Mucosa of stomach (tissue), 1 donor: ENCODE data around the gene OR4X1.
"Not testable (repeated sequence)": the region's sequence is repeated elsewhere in the genome, so short reads cannot be mapped to it uniquely, and the experiment has no call there.

Experiments
- H3K27me3 ChIP-seq: one replicate; pipeline ENCODE4 v1.7.0; 2013; ENCODE audit warnings: mild to moderate bottlenecking, low read length; ENCODE audit not compliant: control insufficient read depth, insufficient read depth
- H3K36me3 ChIP-seq: one replicate; pipeline ENCODE4 v1.7.0; 2013; ENCODE audit warnings: low read length; ENCODE audit not compliant: control insufficient read depth, insufficient read depth
- H3K4me1 ChIP-seq: one replicate; pipeline ENCODE4 v1.7.0; 2013; ENCODE audit warnings: mild to moderate bottlenecking, low read length; ENCODE audit not compliant: control insufficient read depth, insufficient read depth
- H3K4me3 ChIP-seq: one replicate; pipeline ENCODE4 v1.7.0; 2013; ENCODE audit warnings: low read length
- H3K9ac ChIP-seq: one replicate; pipeline ENCODE4 v1.7.0; 2013; ENCODE audit warnings: mild to moderate bottlenecking, low read length, moderate library complexity
- H3K9me3 ChIP-seq: one replicate; pipeline ENCODE4 v1.7.0; 2013; ENCODE audit warnings: mild to moderate bottlenecking, low read length, moderate library complexity; ENCODE audit not compliant: control insufficient read depth
- donor health status: Pancreatic carcinoma.

The OR4X1 gene

GRCh38 chr11:48263423-48263911 is at the start of gene OR4X1:
Gene OR4X1 (plus strand): TSS chr11:48263861. CDS start chr11:48263861, 0 bp downstream.
- no peaks in the 10 kb centered on the region for H3K36me3 ChIP-seq
- H3K4me3 ChIP-seq, result no peak within 1 kb of the TSS
- no peaks in the 10 kb centered on the region for H3K27me3 ChIP-seq
- no peak within 1 kb of the TSS for H3K9ac ChIP-seq
- H3K4me1 ChIP-seq, result no peaks in the 10 kb centered on the region
- no peaks in the 10 kb centered on the region for H3K9me3 ChIP-seq

GRCh38 chr11:48216510-48216909 is 47.2 kb upstream of the OR4X1 start, which contains the start of gene OR4B1:
Gene OR4B1 (plus strand): TSS chr11:48216810. CDS start chr11:48216810, 0 bp downstream.
- Histone ChIP-seq H3K4me1 (no peaks in the 10 kb centered on the region), H3K36me3 (no peaks in the 10 kb centered on the region), H3K27me3 (no peaks in the 10 kb centered on the region), H3K9me3 (no peaks in the 10 kb centered on the region), H3K9ac (no peak within 1 kb of the TSS), H3K4me3 (no peak within 1 kb of the TSS)

- H3K4me3 ChIP-seq, result no peak overlapping the region
- no peaks in the 10 kb centered on the region for H3K27me3 ChIP-seq
- no peaks in the 10 kb centered on the region for H3K4me1 ChIP-seq
- no peaks in the 10 kb centered on the region for H3K36me3 ChIP-seq
- H3K9ac ChIP-seq, result no peak overlapping the region
- H3K9me3 ChIP-seq, result no peaks in the 10 kb centered on the region
These were observed 34.9 kb upstream of the OR4X1 start for GRCh38 chr11:48228761-48229160.

GRCh38 chr11:48230057-48230456 is 33.6 kb upstream of the OR4X1 start:
- not testable (repeated sequence) for H3K36me3 ChIP-seq, H3K27me3 ChIP-seq, H3K9ac ChIP-seq, H3K4me3 ChIP-seq, H3K9me3 ChIP-seq, H3K4me1 ChIP-seq

- Histone ChIP-seq H3K4me1 (no peaks in the 10 kb centered on the region), H3K9me3 (no peaks in the 10 kb centered on the region), H3K36me3 (no peaks in the 10 kb centered on the region), H3K27me3 (no peaks in the 10 kb centered on the region), H3K9ac (no peak overlapping the region), H3K4me3 (no peak overlapping the region)
These were observed 25.9 kb upstream of the OR4X1 start for GRCh38 chr11:48237727-48238126.

- Histone ChIP-seq H3K9ac (no peak overlapping the region), H3K4me1 (no peaks in the 10 kb centered on the region), H3K36me3 (no peaks in the 10 kb centered on the region), H3K4me3 (no peak overlapping the region), H3K27me3 (no peaks in the 10 kb centered on the region), H3K9me3 (no peaks in the 10 kb centered on the region)
These were observed 21.2 kb upstream of the OR4X1 start for GRCh38 chr11:48242501-48242900.

GRCh38 chr11:48244804-48245203 is 18.9 kb upstream of the OR4X1 start, which contains the start of gene OR4X2:
Gene OR4X2 (plus strand): TSS chr11:48245104. CDS start chr11:48245104, 0 bp downstream.
- no peaks in the 10 kb centered on the region for H3K4me1 ChIP-seq
- no peaks in the 10 kb centered on the region for H3K27me3 ChIP-seq
- no peak within 1 kb of the TSS for H3K4me3 ChIP-seq
- no peaks in the 10 kb centered on the region for H3K36me3 ChIP-seq
- no peak within 1 kb of the TSS for H3K9ac ChIP-seq
- H3K9me3 ChIP-seq, result no peaks in the 10 kb centered on the region

- no peak overlapping the region for H3K9ac ChIP-seq
- H3K4me3 ChIP-seq, result no peak overlapping the region
- no peaks in the 10 kb centered on the region for H3K9me3 ChIP-seq
- H3K36me3 ChIP-seq, result no peaks in the 10 kb centered on the region
- no peaks in the 10 kb centered on the region for H3K4me1 ChIP-seq
- no peaks in the 10 kb centered on the region for H3K27me3 ChIP-seq
These were observed 14.8 kb upstream of the OR4X1 start for GRCh38 chr11:48248902-48249301.

GRCh38 chr11:48261600-48261999 is 2.1 kb upstream of the OR4X1 start:
- Histone ChIP-seq H3K4me1 (no peaks in the 10 kb centered on the region), H3K4me3 (no peak overlapping the region), H3K9ac (no peak overlapping the region), H3K9me3 (no peaks in the 10 kb centered on the region), H3K36me3 (no peaks in the 10 kb centered on the region), H3K27me3 (no peaks in the 10 kb centered on the region)

GRCh38 chr11:48270621-48271020 is 7.0 kb downstream of the OR4X1 start:
- H3K4me1 ChIP-seq, result no peaks in the 10 kb centered on the region
- no peak overlapping the region for H3K4me3 ChIP-seq
- no peak overlapping the region for H3K9ac ChIP-seq
- H3K27me3 ChIP-seq, result no peaks in the 10 kb centered on the region
- no peaks in the 10 kb centered on the region for H3K9me3 ChIP-seq
- H3K36me3 ChIP-seq, result no peaks in the 10 kb centered on the region

GRCh38 chr11:48272606-48273005 is 8.9 kb downstream of the OR4X1 start:
- Histone ChIP-seq H3K27me3 (no peaks in the 10 kb centered on the region), H3K9me3 (no peaks in the 10 kb centered on the region), H3K36me3 (no peaks in the 10 kb centered on the region), H3K4me1 (no peaks in the 10 kb centered on the region), H3K4me3 (no peak overlapping the region), H3K9ac (no peak overlapping the region)

GRCh38 chr11:48305923-48306322 is 42.3 kb downstream of the OR4X1 start, which contains the start of gene OR4S1:
Gene OR4S1 (plus strand): TSS chr11:48306223. CDS start chr11:48306223, 0 bp downstream.
- H3K4me1 ChIP-seq, result no peaks in the 10 kb centered on the region
- H3K36me3 ChIP-seq, result no peaks in the 10 kb centered on the region
- peaks cover 1% of the 10 kb centered on the region for H3K9me3 ChIP-seq
- no peaks in the 10 kb centered on the region for H3K27me3 ChIP-seq
- H3K4me3 ChIP-seq, result no peak within 1 kb of the TSS
- no peak within 1 kb of the TSS for H3K9ac ChIP-seq
